ENCODE data around the gene MLXIP. TPM values are rescaled to one million over a fixed set of nuclear protein-coding genes. Genes with fewer than 3 reads are reported as not detected.

The MLXIP gene
- polyA plus RNA-seq, 1 donor from 2014 or later: 9.2 TPM

DNA sequence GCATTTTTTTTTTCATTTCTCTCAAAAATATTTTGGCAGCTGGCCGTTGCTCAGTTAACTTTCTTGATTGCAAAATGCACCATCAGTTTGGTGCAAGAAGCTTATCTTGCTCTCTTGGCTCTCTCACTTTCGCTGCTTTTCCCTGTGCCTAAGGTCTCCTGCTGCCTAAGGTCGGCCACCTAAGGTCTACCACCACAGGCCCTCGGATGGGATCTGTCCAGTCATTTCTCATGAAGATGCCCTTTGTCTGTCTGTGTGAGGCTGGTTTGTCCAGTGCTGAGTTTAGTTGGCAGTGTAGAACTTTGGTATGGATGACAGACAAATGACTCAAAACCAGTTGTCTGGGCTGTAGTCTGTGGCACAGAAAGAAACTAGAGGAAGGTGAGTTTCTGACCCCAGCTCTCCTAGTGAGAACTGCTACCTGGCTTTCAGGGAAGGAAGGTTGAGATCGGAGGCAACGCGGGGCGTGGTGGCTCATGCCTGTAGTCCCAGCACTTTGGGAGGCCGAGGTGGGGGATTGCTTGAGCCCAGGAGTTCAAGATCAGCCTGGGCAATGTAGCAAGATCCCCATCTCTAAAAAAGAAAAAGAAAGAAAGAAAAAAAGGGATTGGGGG is 2.6 kb downstream of the MLXIP start:
- no peaks in the 10 kb centered on the region for H3K9me2 ChIP-seq (ENCODE audit: insufficient read depth, low read length)
- H2AFZ ChIP-seq (ENCODE audit: low read depth, low read length): no peak overlapping the region
- no peaks in the 10 kb centered on the region for H4K20me1 ChIP-seq (ENCODE audit: insufficient read depth)
- no peaks in the 10 kb centered on the region for H3K36me3 ChIP-seq (ENCODE audit: insufficient read depth, low read length)
- no peak for TF ChIP-seq MXI1 (conservative IDR thresholded peaks at IDR 0.05; ENCODE audit: poor library complexity, severe bottlenecking)
- TF ChIP-seq TAF1 (IDR thresholded peaks at IDR 0.05; ENCODE audit: low read depth): no peak
- no peak for TF ChIP-seq REST (IDR thresholded peaks at IDR 0.05; ENCODE audit: borderline replicate concordance)
- no peak for TF ChIP-seq CTCF (IDR thresholded peaks at IDR 0.05; ENCODE audit: poor library complexity, severe bottlenecking)
- no peak for TF ChIP-seq POLR2AphosphoS5 (IDR thresholded peaks at IDR 0.05)
- TF ChIP-seq EP300 (conservative IDR thresholded peaks at IDR 0.05; ENCODE audit: poor library complexity, severe bottlenecking): no peak
- no peak for TF ChIP-seq EZH2 (IDR thresholded peaks at IDR 0.05; ENCODE audit: borderline replicate concordance, insufficient read depth, low read length, poor library complexity, severe bottlenecking)
- TF ChIP-seq SMC3 (conservative IDR thresholded peaks at IDR 0.05; ENCODE audit: poor library complexity): no peak
- TF ChIP-seq RAD21 (conservative IDR thresholded peaks at IDR 0.05): no peak
- H3F3A ChIP-seq (ENCODE audit: insufficient read depth, low read length, poor library complexity, severe bottlenecking): no peaks in the 10 kb centered on the region
- no peak overlapping the region for H3K4me2 ChIP-seq (ENCODE audit: low read length)
- peaks cover 39% of the 10 kb centered on the region for H3K79me2 ChIP-seq (replicated peaks; ENCODE audit: insufficient read depth, low read length)
- no peak overlapping the region for H3K27ac ChIP-seq (ENCODE audit: low read length)
- no peaks in the 10 kb centered on the region for H3K9me3 ChIP-seq (ENCODE audit: low read length)
- no peak overlapping the region for H3K9ac ChIP-seq (ENCODE audit: low read length)
- peak overlapping the region; percentile 94 for H3K4me3 ChIP-seq (ENCODE audit: low read length)
- H3K27me3 ChIP-seq (ENCODE audit: insufficient read depth, low read depth, low read length): no peaks in the 10 kb centered on the region

DNA sequence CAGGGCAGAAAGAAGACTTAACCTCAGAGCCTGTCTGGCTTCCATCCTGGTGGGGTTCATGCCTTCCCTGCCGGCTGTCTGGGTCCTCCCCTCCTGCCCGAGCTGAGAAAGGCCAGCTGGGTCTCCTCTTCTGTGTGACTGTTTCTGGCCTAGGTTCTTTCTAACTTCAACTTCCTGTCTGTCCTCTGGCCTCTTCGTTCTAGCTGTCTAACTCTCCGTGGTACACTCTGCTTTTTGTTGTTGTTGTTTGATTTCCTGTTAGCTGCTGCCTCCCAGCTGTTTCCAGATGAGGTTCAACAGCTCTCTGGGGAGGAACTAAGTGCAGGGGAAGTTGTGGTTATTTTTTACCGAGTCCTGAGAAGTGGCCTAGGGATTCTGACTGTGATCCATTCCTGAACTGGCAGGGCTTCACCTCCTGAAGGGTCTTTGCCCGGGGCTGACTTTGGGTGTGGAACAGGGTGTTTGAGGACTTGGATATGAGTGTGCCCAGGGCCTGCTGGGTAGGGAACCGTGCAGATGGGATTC is 3.2 kb downstream of the MLXIP start:
- H3K9ac ChIP-seq (ENCODE audit: low read length): no peak overlapping the region
- H3K79me2 ChIP-seq (replicated peaks; ENCODE audit: insufficient read depth, low read length): peaks cover 39% of the 10 kb centered on the region
- peak overlapping the region; percentile 94 for H3K4me3 ChIP-seq (ENCODE audit: low read length)
- no peaks in the 10 kb centered on the region for H3K36me3 ChIP-seq (ENCODE audit: insufficient read depth, low read length)
- no peak overlapping the region for H3K4me2 ChIP-seq (ENCODE audit: low read length)
- no peaks in the 10 kb centered on the region for H3K27me3 ChIP-seq (ENCODE audit: insufficient read depth, low read depth, low read length)
- no peaks in the 10 kb centered on the region for H3F3A ChIP-seq (ENCODE audit: insufficient read depth, low read length, poor library complexity, severe bottlenecking)
- H3K27ac ChIP-seq (ENCODE audit: low read length): no peak overlapping the region
- H2AFZ ChIP-seq (ENCODE audit: low read depth, low read length): no peak overlapping the region
- H4K20me1 ChIP-seq (ENCODE audit: insufficient read depth): no peaks in the 10 kb centered on the region
- H3K9me3 ChIP-seq (ENCODE audit: low read length): no peaks in the 10 kb centered on the region
- H3K9me2 ChIP-seq (ENCODE audit: insufficient read depth, low read length): no peaks in the 10 kb centered on the region
- TF ChIP-seq REST (IDR thresholded peaks at IDR 0.05; ENCODE audit: borderline replicate concordance) (no peak), EZH2 (IDR thresholded peaks at IDR 0.05; ENCODE audit: borderline replicate concordance, insufficient read depth, low read length, poor library complexity, severe bottlenecking) (no peak), SMC3 (conservative IDR thresholded peaks at IDR 0.05; ENCODE audit: poor library complexity) (no peak), MXI1 (conservative IDR thresholded peaks at IDR 0.05; ENCODE audit: poor library complexity, severe bottlenecking) (no peak), RAD21 (conservative IDR thresholded peaks at IDR 0.05) (no peak), CTCF (IDR thresholded peaks at IDR 0.05; ENCODE audit: poor library complexity, severe bottlenecking) (no peak), TAF1 (IDR thresholded peaks at IDR 0.05; ENCODE audit: low read depth) (no peak), EP300 (conservative IDR thresholded peaks at IDR 0.05; ENCODE audit: poor library complexity, severe bottlenecking) (no peak), POLR2AphosphoS5 (IDR thresholded peaks at IDR 0.05) (no peak)

Measured in neural cell (in vitro differentiated cells).